DOHH2 (cell line): Measurements from ENCODE around the gene CORT.
"Not testable (repeated sequence)": the region's sequence is repeated elsewhere in the genome, so short reads cannot be mapped to it uniquely, and the experiment has no call there.

Experiments
- H3F3A ChIP-seq: fragments of 200-600 bp; sonication (generic), shearing (Covaris generic); 2 replicates; pipeline ENCODE4 v1.6.0; 2016; ENCODE audit warnings: antibody characterized with exemption, mild to moderate bottlenecking; ENCODE audit not compliant: control insufficient read depth, insufficient read depth
- H3K27ac ChIP-seq: fragments of 200-600 bp; sonication (generic); 2 replicates; pipeline ENCODE4 v1.5.1; 2014; ENCODE audit warnings: low read depth, mild to moderate bottlenecking, low read length, moderate library complexity
- H3K27me3 ChIP-seq: fragments of 200-600 bp; sonication (generic); 2 replicates; pipeline ENCODE4 v1.6.1; 2014; ENCODE audit warnings: mild to moderate bottlenecking, low read length, mixed read lengths; ENCODE audit not compliant: control insufficient read depth
- H3K36me3 ChIP-seq: fragments of 200-600 bp; sonication (generic); 2 replicates; pipeline ENCODE4 v1.6.1; 2014; ENCODE audit warnings: mild to moderate bottlenecking, low read length, moderate library complexity, mixed read lengths; ENCODE audit not compliant: control insufficient read depth
- H3K4me1 ChIP-seq: fragments of 200-600 bp; sonication (generic); 2 replicates; pipeline ENCODE4 v1.6.1; 2014; ENCODE audit warnings: mild to moderate bottlenecking, low read length, mixed read lengths; ENCODE audit not compliant: control insufficient read depth
- H3K4me2 ChIP-seq: fragments of 200-600 bp; sonication (generic); 2 replicates; pipeline ENCODE4 v1.6.0; 2014; ENCODE audit warnings: mild to moderate bottlenecking, low read length, moderate library complexity
- H3K4me3 ChIP-seq: fragments of 200-600 bp; sonication (generic); 2 replicates; pipeline ENCODE4 v1.5.1; 2014; ENCODE audit warnings: mild to moderate bottlenecking, low read length, mixed read lengths
- H3K79me2 ChIP-seq: fragments of 200-600 bp; sonication (generic); 2 replicates; pipeline ENCODE4 v1.6.1; 2014; ENCODE audit warnings: mild to moderate bottlenecking, low read length, mixed read lengths; ENCODE audit not compliant: control insufficient read depth
- H3K9me2 ChIP-seq: fragments of 200-600 bp; sonication (generic); replicated peaks from 2 replicates; pipeline ENCODE4 v1.6.1; 2014; ENCODE audit warnings: mild to moderate bottlenecking, low read length, mixed read lengths; ENCODE audit not compliant: control insufficient read depth
- H3K9me3 ChIP-seq: fragments of 200-600 bp; sonication (generic); 2 replicates; pipeline ENCODE4 v1.6.1; 2014; ENCODE audit warnings: antibody characterized with exemption, low read length, mixed read lengths; ENCODE audit not compliant: control insufficient read depth, insufficient read depth
- H4K20me1 ChIP-seq: fragments of 200-600 bp; sonication (generic); 2 replicates; pipeline ENCODE4 v1.6.0; 2014; ENCODE audit warnings: low read depth, mild to moderate bottlenecking, antibody characterized with exemption, low read length, moderate library complexity; ENCODE audit not compliant: control insufficient read depth, insufficient read depth
- EZH2phosphoT487 ChIP-seq: fragments of 200-600 bp; sonication (generic); IDR thresholded peaks from 2 replicates; pipeline ENCODE4 v1.6.1; 2017; ENCODE audit warnings: borderline replicate concordance, mild to moderate bottlenecking, antibody characterized with exemption, low read length, moderate library complexity, mixed read lengths
- TF ChIP-seq, protein P1 (sequence below): fragments of 200-600 bp; sonication (generic); IDR thresholded peaks from one replicate; pipeline ENCODE4 v1.5.1; 2014; ENCODE audit warnings: antibody characterized with exemption, mild to moderate bottlenecking, low read depth, low read length; ENCODE audit not compliant: poor library complexity, severe bottlenecking

The CORT gene

DNA sequence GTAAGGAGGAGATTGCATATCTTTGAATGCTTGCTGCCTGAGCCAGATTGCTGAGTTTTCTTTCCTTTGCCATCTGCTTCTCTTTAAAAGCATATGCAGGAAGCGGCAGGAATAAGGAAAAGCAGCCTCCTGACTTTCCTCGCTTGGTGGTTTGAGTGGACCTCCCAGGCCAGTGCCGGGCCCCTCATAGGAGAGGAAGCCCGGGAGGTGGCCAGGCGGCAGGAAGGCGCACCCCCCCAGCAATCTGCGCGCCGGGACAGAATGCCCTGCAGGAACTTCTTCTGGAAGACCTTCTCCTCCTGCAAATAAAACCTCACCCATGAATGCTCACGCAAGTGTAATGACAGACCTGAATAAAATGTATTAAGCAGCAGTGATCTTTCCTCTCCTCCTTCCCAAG lies 1.5 kb downstream of the CORT start:
- Histone ChIP-seq H3K79me2 (no peaks in the 10 kb centered on the region), H3K9me2 (no peaks in the 10 kb centered on the region), H3K4me2 (no peak overlapping the region), H3K9me3 (no peaks in the 10 kb centered on the region), H3K4me3 (no peak overlapping the region), H3K27me3 (no peaks in the 10 kb centered on the region), H3K4me1 (no peaks in the 10 kb centered on the region), H3K36me3 (no peaks in the 10 kb centered on the region), H4K20me1 (no peaks in the 10 kb centered on the region), H3K27ac (no peak overlapping the region), H3F3A (peaks cover 7% of the 10 kb centered on the region)
- TF ChIP-seq EZH2phosphoT487, result no peak
- TF ChIP-seq, protein P1, sequence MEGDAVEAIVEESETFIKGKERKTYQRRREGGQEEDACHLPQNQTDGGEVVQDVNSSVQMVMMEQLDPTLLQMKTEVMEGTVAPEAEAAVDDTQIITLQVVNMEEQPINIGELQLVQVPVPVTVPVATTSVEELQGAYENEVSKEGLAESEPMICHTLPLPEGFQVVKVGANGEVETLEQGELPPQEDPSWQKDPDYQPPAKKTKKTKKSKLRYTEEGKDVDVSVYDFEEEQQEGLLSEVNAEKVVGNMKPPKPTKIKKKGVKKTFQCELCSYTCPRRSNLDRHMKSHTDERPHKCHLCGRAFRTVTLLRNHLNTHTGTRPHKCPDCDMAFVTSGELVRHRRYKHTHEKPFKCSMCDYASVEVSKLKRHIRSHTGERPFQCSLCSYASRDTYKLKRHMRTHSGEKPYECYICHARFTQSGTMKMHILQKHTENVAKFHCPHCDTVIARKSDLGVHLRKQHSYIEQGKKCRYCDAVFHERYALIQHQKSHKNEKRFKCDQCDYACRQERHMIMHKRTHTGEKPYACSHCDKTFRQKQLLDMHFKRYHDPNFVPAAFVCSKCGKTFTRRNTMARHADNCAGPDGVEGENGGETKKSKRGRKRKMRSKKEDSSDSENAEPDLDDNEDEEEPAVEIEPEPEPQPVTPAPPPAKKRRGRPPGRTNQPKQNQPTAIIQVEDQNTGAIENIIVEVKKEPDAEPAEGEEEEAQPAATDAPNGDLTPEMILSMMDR, result no peak

DNA sequence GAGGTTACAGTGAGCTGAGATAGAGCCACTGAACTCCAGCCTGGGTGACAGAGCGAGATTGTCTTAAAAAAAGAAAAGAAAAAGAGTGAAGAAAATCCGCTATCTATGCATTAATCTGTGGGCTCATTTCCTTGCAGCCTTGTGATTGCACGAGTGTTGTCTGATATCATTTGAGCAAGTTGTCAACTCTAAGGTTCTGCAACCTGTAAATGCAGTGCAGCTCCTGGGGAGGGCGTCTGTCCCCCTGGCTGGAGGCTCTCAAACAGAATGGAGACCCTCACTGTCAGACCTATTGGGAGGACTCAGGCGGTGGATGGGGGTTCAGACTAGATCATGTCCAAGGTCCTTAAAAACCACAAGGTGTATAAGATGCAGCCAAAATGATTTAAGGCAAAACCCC lies 6.2 kb downstream of the CORT start:
- Histone ChIP-seq H3K4me1 (peaks cover 7% of the 10 kb centered on the region; the same call in 1 of the 2 replicates), H3K9me2 (no peaks in the 10 kb centered on the region), H3F3A (peaks cover 10% of the 10 kb centered on the region), H3K4me3 (no peak overlapping the region), H3K9me3 (no peaks in the 10 kb centered on the region), H3K27me3 (no peaks in the 10 kb centered on the region), H3K4me2 (no peak overlapping the region), H4K20me1 (no peaks in the 10 kb centered on the region), H3K79me2 (no peaks in the 10 kb centered on the region), H3K36me3 (peaks cover 16% of the 10 kb centered on the region), H3K27ac (no peak overlapping the region)
- TF ChIP-seq, protein P1, result peak; percentile 16
- no peak for TF ChIP-seq EZH2phosphoT487

DNA sequence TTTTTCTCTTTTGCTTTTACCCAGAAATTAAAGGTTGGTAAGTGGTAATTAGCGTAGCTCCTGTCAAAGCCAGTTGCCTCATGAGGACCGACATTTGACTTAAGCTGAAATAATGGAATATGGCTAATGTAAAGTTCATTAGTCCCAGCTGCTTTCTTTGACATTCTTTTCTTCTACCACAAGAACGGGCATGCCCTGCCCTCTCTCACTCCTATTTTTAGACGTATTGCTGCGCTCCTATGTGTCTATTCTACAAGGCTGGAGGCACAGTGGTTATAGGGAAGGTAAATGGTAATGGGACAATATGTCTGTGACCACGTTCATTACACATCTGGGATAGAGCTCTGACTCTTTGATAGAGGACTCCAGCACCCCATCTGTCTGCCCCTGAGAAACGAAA lies 6.8 kb downstream of the CORT start:
- H3F3A ChIP-seq, result peaks cover 6% of the 10 kb centered on the region
- TF ChIP-seq EZH2phosphoT487, result no peak
- TF ChIP-seq, protein P1, result no peak
- no peaks in the 10 kb centered on the region for H3K9me3 ChIP-seq
- no peaks in the 10 kb centered on the region for H3K9me2 ChIP-seq
- no peak overlapping the region for H3K4me2 ChIP-seq
- peaks cover 7% of the 10 kb centered on the region; the same call in 1 of the 2 replicates for H3K4me1 ChIP-seq
- peaks cover 22% of the 10 kb centered on the region for H3K36me3 ChIP-seq
- no peaks in the 10 kb centered on the region for H4K20me1 ChIP-seq
- no peak overlapping the region for H3K4me3 ChIP-seq
- H3K79me2 ChIP-seq, result no peaks in the 10 kb centered on the region
- no peaks in the 10 kb centered on the region for H3K27me3 ChIP-seq
- H3K27ac ChIP-seq, result no peak overlapping the region

DNA sequence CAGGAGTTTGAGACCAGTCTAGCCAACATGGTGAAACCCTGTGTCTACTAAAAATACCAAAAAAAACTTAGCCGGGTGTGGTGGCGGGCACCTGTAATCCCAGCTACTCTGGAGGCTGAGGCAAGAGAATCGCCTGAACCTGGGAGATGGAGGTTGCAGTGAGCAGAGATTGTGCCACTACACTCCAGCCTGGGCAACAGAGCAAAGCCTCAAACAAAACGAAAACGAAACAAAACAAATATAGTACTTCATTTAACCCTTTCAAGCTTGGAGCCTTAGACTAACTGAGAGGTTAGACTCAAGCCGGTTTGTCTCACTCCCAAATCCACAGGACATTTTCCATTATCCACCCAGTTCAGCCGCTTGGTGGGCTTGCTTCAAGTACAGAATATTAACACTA lies 7.6 kb downstream of the CORT start:
- H3K36me3 ChIP-seq, result peaks cover 26% of the 10 kb centered on the region
- H3K4me1 ChIP-seq, H3F3A ChIP-seq, H3K79me2 ChIP-seq, H3K4me2 ChIP-seq, H3K27me3 ChIP-seq, H3K4me3 ChIP-seq, H3K27ac ChIP-seq, H3K9me2 ChIP-seq, H4K20me1 ChIP-seq, H3K9me3 ChIP-seq: not testable (repeated sequence)
